ENCODE results near the gene FRS2.

The FRS2 gene

GRCh38 chr12:69433653-69434052, 36.5 kb upstream of the FRS2 start:
- H3K4me3 ChIP-seq (ENCODE audit: low read length): no peak overlapping the region
- no peak overlapping the region for H2AFZ ChIP-seq (ENCODE audit: low read depth, low read length)
- H3K27ac ChIP-seq (ENCODE audit: low read length): no peak overlapping the region
- TF ChIP-seq CTCF (IDR thresholded peaks at IDR 0.05; ENCODE audit: low read depth, low read length): no peak
- TF ChIP-seq EZH2phosphoT487 (IDR thresholded peaks at IDR 0.05; ENCODE audit: low read depth): no peak
- no peaks in the 10 kb centered on the region for H3K79me2 ChIP-seq (ENCODE audit: low read length)
- no peaks in the 10 kb centered on the region for H3K9me3 ChIP-seq (ENCODE audit: insufficient read depth, low read length)
- H3K36me3 ChIP-seq (replicated peaks; ENCODE audit: low read depth, low read length): no peaks in the 10 kb centered on the region
- H3K27me3 ChIP-seq (ENCODE audit: low read depth, low read length): no peaks in the 10 kb centered on the region
- no peak overlapping the region for H3K4me2 ChIP-seq (ENCODE audit: low read length)
- H4K20me1 ChIP-seq (ENCODE audit: insufficient read depth, low read length): no peaks in the 10 kb centered on the region
- no peaks in the 10 kb centered on the region for H3K4me1 ChIP-seq (ENCODE audit: low read length)
- no peak overlapping the region for H3K9ac ChIP-seq (ENCODE audit: low read length)

GRCh38 chr12:69435644-69436043, 34.5 kb upstream of the FRS2 start:
- no peak overlapping the region for H2AFZ ChIP-seq (ENCODE audit: low read depth, low read length)
- no peaks in the 10 kb centered on the region for H4K20me1 ChIP-seq (ENCODE audit: insufficient read depth, low read length)
- H3K9me3 ChIP-seq (ENCODE audit: insufficient read depth, low read length): no peaks in the 10 kb centered on the region
- H3K36me3 ChIP-seq (replicated peaks; ENCODE audit: low read depth, low read length): no peaks in the 10 kb centered on the region
- H3K4me1 ChIP-seq (ENCODE audit: low read length): no peaks in the 10 kb centered on the region
- TF ChIP-seq EZH2phosphoT487 (IDR thresholded peaks at IDR 0.05; ENCODE audit: low read depth) (no peak), CTCF (IDR thresholded peaks at IDR 0.05; ENCODE audit: low read depth, low read length) (no peak)
- H3K27ac ChIP-seq (ENCODE audit: low read length): no peak overlapping the region
- H3K9ac ChIP-seq (ENCODE audit: low read length): no peak overlapping the region
- H3K4me3 ChIP-seq (ENCODE audit: low read length): no peak overlapping the region
- H3K27me3 ChIP-seq (ENCODE audit: low read depth, low read length): no peaks in the 10 kb centered on the region
- no peaks in the 10 kb centered on the region for H3K79me2 ChIP-seq (ENCODE audit: low read length)
- no peak overlapping the region for H3K4me2 ChIP-seq (ENCODE audit: low read length)

GRCh38 chr12:69437073-69437472, 33.1 kb upstream of the FRS2 start:
- no peak overlapping the region for H3K27ac ChIP-seq (ENCODE audit: low read length)

GRCh38 chr12:69438539-69438938, 31.6 kb upstream of the FRS2 start:
- Histone ChIP-seq H3K79me2 (ENCODE audit: low read length) (no peaks in the 10 kb centered on the region), H4K20me1 (ENCODE audit: insufficient read depth, low read length) (no peaks in the 10 kb centered on the region), H3K36me3 (replicated peaks; ENCODE audit: low read depth, low read length) (no peaks in the 10 kb centered on the region), H3K9me3 (ENCODE audit: insufficient read depth, low read length) (no peaks in the 10 kb centered on the region), H3K27ac (ENCODE audit: low read length) (no peak overlapping the region), H3K27me3 (ENCODE audit: low read depth, low read length) (no peaks in the 10 kb centered on the region), H3K9ac (ENCODE audit: low read length) (no peak overlapping the region), H3K4me3 (ENCODE audit: low read length) (no peak overlapping the region), H3K4me1 (ENCODE audit: low read length) (no peaks in the 10 kb centered on the region), H3K4me2 (ENCODE audit: low read length) (no peak overlapping the region), H2AFZ (ENCODE audit: low read depth, low read length) (no peak overlapping the region)
- TF ChIP-seq CTCF (IDR thresholded peaks at IDR 0.05; ENCODE audit: low read depth, low read length) (no peak), EZH2phosphoT487 (IDR thresholded peaks at IDR 0.05; ENCODE audit: low read depth) (no peak)

More at GRCh38 chr12:69437073-69437472, 33.1 kb upstream of the FRS2 start:
- no peaks in the 10 kb centered on the region for H3K9me3 ChIP-seq (ENCODE audit: insufficient read depth, low read length)
- no peaks in the 10 kb centered on the region for H4K20me1 ChIP-seq (ENCODE audit: insufficient read depth, low read length)
- no peaks in the 10 kb centered on the region for H3K79me2 ChIP-seq (ENCODE audit: low read length)
- H3K9ac ChIP-seq (ENCODE audit: low read length): no peak overlapping the region
- TF ChIP-seq CTCF (IDR thresholded peaks at IDR 0.05; ENCODE audit: low read depth, low read length) (no peak), EZH2phosphoT487 (IDR thresholded peaks at IDR 0.05; ENCODE audit: low read depth) (no peak)
- H3K4me2 ChIP-seq (ENCODE audit: low read length): no peak overlapping the region
- no peak overlapping the region for H2AFZ ChIP-seq (ENCODE audit: low read depth, low read length)
- H3K4me1 ChIP-seq (ENCODE audit: low read length): no peaks in the 10 kb centered on the region
- H3K27me3 ChIP-seq (ENCODE audit: low read depth, low read length): no peaks in the 10 kb centered on the region
- no peak overlapping the region for H3K4me3 ChIP-seq (ENCODE audit: low read length)
- H3K36me3 ChIP-seq (replicated peaks; ENCODE audit: low read depth, low read length): no peaks in the 10 kb centered on the region
